Tibial artery (tissue), 4 donors: ENCODE data around the gene PRKAR2B.

Experiments
- DNase-seq, 2 donors: peaks; one replicate each; pipeline ENCODE4 v3.0.0-alpha.2; 2019
- H3K27ac ChIP-seq, 2 donors: fragments of 200-600 bp; sonication (generic) in 1 of 2; 1 replicate in 1 of 2; 2 replicates in 1 of 2; pipeline ENCODE4 v1.5.1; 2018 to 2019; ENCODE audit warnings: mild to moderate bottlenecking in 1 of 2
- H3K27me3 ChIP-seq, 2 donors: fragments of 200-600 bp; sonication (generic) in 1 of 2; one replicate each; pipeline versions ENCODE4 v1.5.1 to v1.6.0; 2016 to 2019
- H3K36me3 ChIP-seq, 3 donors: fragments of 200-600 bp; sonication (generic) in 2 of 3; one replicate each; pipeline ENCODE4 v1.5.1; 2016 to 2019; ENCODE audit warnings: mild to moderate bottlenecking in 2 of 3
- H3K4me1 ChIP-seq, 4 donors: fragments of 200-600 bp; sonication (generic) in 2 of 4; 1 replicate in 3 of 4; 2 replicates in 1 of 4; pipeline ENCODE4 v1.5.1; 2016 to 2019
- H3K4me3 ChIP-seq, 2 donors: fragments of 200-600 bp; sonication (generic) in 1 of 2; 1 replicate in 1 of 2; 2 replicates in 1 of 2; pipeline ENCODE4 v1.5.1; 2018 to 2019; ENCODE audit warnings: mild to moderate bottlenecking in 2 of 2
- H3K9me3 ChIP-seq, 3 donors: fragments of 200-600 bp; sonication (generic) in 1 of 3; one replicate each; pipeline ENCODE4 v1.5.1; 2016 to 2019
- intact Hi-C: fragments of 100-400 bp; cut with DNase I; formaldehyde crosslinking; loops from one replicate; pipeline ENCODE4 v1.15.0; 2023; ENCODE audit warnings: low total_unique reads
- TF ChIP-seq, protein P1 (sequence below), 2 experiments: fragments of 200-600 bp in 1 of 2; fragments of 450-650 bp in 1 of 2; IDR thresholded peaks; one replicate each; pipeline ENCODE4 v1.5.1; 2017 to 2019; ENCODE audit warnings: antibody characterized with exemption in 2 of 2, mild to moderate bottlenecking in 1 of 2, moderate library complexity in 1 of 2

Gene PRKAR2B

DNA sequence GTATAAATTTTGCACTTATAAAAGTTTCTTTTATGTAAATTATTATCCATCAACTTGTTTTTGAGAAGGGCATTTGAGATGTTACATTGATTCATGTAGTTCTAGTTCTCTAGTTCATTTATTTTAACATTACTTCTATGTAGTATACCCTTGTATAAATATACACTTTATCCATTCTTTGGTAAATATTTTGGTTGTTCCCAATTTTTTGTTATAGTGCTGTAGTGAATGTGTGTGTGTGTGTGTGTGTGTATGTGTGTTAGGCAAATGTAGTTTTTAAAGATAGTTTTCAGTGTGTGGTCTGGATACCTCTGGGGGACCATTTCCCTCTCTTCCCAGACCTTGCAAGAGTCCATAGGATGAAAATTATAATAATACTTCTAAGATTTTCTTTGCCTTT lies 15.0 kb downstream of the PRKAR2B start:
- intact Hi-C loops: no loop called here
- H3K27ac ChIP-seq: no peak overlapping the region
- peaks cover 0 to 4% (median 0%) of the 10 kb centered on the region in 3 donors for H3K9me3 ChIP-seq
- H3K27me3 ChIP-seq: no peaks in the 10 kb centered on the region
- no peak for DNase-seq
- no peaks in the 10 kb centered on the region for H3K36me3 ChIP-seq
- no peak overlapping the region for H3K4me3 ChIP-seq
- TF ChIP-seq, protein P1, sequence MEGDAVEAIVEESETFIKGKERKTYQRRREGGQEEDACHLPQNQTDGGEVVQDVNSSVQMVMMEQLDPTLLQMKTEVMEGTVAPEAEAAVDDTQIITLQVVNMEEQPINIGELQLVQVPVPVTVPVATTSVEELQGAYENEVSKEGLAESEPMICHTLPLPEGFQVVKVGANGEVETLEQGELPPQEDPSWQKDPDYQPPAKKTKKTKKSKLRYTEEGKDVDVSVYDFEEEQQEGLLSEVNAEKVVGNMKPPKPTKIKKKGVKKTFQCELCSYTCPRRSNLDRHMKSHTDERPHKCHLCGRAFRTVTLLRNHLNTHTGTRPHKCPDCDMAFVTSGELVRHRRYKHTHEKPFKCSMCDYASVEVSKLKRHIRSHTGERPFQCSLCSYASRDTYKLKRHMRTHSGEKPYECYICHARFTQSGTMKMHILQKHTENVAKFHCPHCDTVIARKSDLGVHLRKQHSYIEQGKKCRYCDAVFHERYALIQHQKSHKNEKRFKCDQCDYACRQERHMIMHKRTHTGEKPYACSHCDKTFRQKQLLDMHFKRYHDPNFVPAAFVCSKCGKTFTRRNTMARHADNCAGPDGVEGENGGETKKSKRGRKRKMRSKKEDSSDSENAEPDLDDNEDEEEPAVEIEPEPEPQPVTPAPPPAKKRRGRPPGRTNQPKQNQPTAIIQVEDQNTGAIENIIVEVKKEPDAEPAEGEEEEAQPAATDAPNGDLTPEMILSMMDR (IDR thresholded peaks at IDR 0.05): no peak
- H3K4me1 ChIP-seq: no peaks in the 10 kb centered on the region

GRCh38 chr7:107063245-107064120 lies 19.0 kb downstream of the PRKAR2B start:
- TF ChIP-seq, protein P1 (IDR thresholded peaks at IDR 0.05): no peak
- Histone ChIP-seq H3K27ac (no peak overlapping the region), H3K36me3 (no peaks in the 10 kb centered on the region), H3K4me3 (no peak overlapping the region), H3K27me3 (no peaks in the 10 kb centered on the region), H3K9me3 (peaks cover 0 to 4% (median 0%) of the 10 kb centered on the region in 3 donors), H3K4me1 (no peaks in the 10 kb centered on the region)
- intact Hi-C loops: no loop called here
- DNase-seq: no peak

DNA sequence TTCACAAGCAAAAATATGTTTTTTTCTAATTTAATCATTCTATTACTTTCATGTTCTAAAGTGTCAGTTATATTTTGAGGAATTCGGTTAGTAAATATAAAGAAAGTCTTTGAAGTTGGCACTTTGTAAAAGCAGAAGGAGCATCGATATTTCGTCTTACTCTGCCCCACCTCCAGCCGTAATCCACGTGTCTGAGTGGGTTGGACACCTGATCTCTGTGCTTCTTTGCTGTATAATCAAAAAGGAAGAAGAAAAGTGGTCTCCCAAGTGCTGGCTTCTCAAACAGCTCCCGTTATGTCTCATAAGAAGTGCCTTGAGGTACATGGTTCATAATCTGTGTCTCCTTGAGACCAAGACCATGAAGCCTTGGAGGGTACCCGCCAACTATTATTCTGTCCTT lies 19.8 kb downstream of the PRKAR2B start:
- Histone ChIP-seq H3K4me1 (no peaks in the 10 kb centered on the region), H3K9me3 (peaks cover 0 to 4% (median 0%) of the 10 kb centered on the region in 3 donors), H3K27ac (no peak overlapping the region), H3K36me3 (no peaks in the 10 kb centered on the region), H3K27me3 (no peaks in the 10 kb centered on the region), H3K4me3 (no peak overlapping the region)
- no peak for DNase-seq
- TF ChIP-seq, protein P1 (IDR thresholded peaks at IDR 0.05): no peak
- intact Hi-C loops: no loop called here

DNA sequence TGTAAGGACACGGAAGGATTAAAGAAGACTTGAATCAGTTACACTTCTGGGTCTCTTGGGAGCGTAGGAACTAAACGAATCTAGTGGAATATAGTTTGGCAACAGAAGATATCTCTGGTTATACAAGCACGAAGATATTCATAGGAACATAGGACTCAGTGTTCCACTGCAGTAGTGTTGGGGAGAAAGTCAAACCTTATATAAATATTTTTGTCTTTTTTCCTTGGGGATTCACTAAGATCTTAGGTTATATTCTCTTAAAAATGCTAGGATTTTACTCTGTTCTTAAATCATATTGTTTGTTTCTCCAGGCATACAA lies 21.4 kb downstream of the PRKAR2B start:
- TF ChIP-seq, protein P1 (IDR thresholded peaks at IDR 0.05): no peak
- H3K4me3 ChIP-seq: no peak overlapping the region
- DNase-seq: no peak
- intact Hi-C loops: no loop called here
- H3K4me1 ChIP-seq: no peaks in the 10 kb centered on the region
- H3K27ac ChIP-seq: no peak overlapping the region
- H3K9me3 ChIP-seq: peaks cover 0 to 4% (median 0%) of the 10 kb centered on the region in 3 donors
- H3K27me3 ChIP-seq: no peaks in the 10 kb centered on the region
- no peaks in the 10 kb centered on the region for H3K36me3 ChIP-seq

DNA sequence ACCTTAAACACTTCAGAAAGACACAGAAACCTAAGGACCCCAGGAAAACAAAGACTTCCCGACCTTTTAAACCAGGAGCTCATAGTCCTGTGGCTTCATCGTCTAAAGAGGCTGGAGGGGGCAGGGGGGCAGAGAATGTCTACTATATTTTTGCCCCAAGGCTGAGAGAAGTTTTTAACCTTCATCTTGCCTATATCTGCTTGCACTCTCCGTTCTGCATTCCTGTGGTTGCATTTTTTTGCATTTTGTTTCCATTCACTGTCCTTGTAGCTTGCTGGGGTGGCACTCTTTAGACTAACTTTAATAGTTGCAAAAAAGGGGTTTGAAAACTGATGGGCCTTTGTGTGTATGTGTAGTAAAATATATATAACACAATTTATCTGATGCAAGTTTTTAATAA lies 23.7 kb downstream of the PRKAR2B start:
- H3K27ac ChIP-seq: no peak overlapping the region
- no peaks in the 10 kb centered on the region for H3K27me3 ChIP-seq
- no peak for DNase-seq
- no peaks in the 10 kb centered on the region for H3K4me1 ChIP-seq
- intact Hi-C loops: no loop called here
- no peaks in the 10 kb centered on the region for H3K9me3 ChIP-seq
- no peak overlapping the region for H3K4me3 ChIP-seq
- H3K36me3 ChIP-seq: no peaks in the 10 kb centered on the region
- TF ChIP-seq, protein P1 (IDR thresholded peaks at IDR 0.05): no peak
